ENCODE results near the gene TMEM40.

TMEM40 gene

DNA sequence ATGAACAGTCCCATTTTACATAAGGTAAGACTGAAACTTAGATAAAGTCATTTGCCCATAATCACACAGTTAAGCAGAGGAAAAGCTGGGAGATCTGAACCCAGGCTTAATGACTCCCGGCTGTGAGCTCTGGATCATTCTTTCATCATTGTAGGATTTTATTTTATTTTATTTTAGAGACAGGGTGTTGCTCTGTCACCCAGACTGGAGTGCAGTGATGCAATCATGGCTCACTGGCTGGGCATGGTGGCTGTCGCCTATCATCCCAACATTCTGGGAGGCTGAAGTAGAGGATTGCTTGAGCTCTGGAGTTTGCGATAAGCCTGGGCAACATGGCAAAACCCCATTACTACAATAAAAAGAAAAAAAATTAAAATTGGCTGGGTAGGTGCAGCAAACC lies 63.9 kb downstream of the TMEM40 start:
- H3K27me3 ChIP-seq (ENCODE audit: insufficient read depth, low read length), result no peaks in the 10 kb centered on the region
- no peaks in the 10 kb centered on the region for H3K9me3 ChIP-seq (ENCODE audit: insufficient read depth, low read depth, low read length)
- H3K9ac ChIP-seq (ENCODE audit: low read depth, low read length), result no peak overlapping the region
- 85% methylated on average over 2 of the region's 3 CpGs for whole genome bisulfite sequencing
- H3K36me3 ChIP-seq (ENCODE audit: insufficient read depth, low read length), result no peaks in the 10 kb centered on the region
- H3K4me3 ChIP-seq (ENCODE audit: low read length), result no peak overlapping the region
- H3K27ac ChIP-seq (ENCODE audit: low read depth, low read length), result no peak overlapping the region
- peaks cover 11% of the 10 kb centered on the region for H3K4me1 ChIP-seq (ENCODE audit: insufficient read depth, low read length)

DNA sequence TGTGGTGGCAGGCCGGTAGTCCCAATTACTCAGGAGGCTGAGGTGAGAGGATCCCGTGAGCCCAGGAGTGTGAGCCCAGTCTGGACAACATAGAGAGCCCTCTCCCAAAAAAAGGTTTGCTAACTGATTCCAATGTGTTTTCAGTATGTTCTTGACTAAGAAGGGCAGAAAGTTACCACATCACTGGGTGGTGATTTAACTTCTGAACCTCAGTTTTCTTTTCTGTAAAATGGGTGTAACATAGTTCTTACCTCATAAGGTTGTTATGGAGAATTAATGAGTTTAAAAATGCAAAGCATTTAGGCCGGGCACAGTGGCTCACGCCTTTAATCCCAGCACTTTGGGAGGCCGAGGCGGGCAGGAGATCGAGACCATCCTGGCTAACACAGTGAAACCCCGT lies 66.6 kb downstream of the TMEM40 start:
- Histone ChIP-seq H3K4me1 (ENCODE audit: insufficient read depth, low read length) (peaks cover 11% of the 10 kb centered on the region), H3K27me3 (ENCODE audit: insufficient read depth, low read length) (no peaks in the 10 kb centered on the region), H3K9me3 (ENCODE audit: insufficient read depth, low read depth, low read length) (no peaks in the 10 kb centered on the region), H3K36me3 (ENCODE audit: insufficient read depth, low read length) (no peaks in the 10 kb centered on the region), H3K9ac (ENCODE audit: low read depth, low read length) (no peak overlapping the region), H3K27ac (ENCODE audit: low read depth, low read length) (no peak overlapping the region), H3K4me3 (ENCODE audit: low read length) (no peak overlapping the region)
- 94% methylated on average over 8 of the region's 8 CpGs for WGBS

DNA sequence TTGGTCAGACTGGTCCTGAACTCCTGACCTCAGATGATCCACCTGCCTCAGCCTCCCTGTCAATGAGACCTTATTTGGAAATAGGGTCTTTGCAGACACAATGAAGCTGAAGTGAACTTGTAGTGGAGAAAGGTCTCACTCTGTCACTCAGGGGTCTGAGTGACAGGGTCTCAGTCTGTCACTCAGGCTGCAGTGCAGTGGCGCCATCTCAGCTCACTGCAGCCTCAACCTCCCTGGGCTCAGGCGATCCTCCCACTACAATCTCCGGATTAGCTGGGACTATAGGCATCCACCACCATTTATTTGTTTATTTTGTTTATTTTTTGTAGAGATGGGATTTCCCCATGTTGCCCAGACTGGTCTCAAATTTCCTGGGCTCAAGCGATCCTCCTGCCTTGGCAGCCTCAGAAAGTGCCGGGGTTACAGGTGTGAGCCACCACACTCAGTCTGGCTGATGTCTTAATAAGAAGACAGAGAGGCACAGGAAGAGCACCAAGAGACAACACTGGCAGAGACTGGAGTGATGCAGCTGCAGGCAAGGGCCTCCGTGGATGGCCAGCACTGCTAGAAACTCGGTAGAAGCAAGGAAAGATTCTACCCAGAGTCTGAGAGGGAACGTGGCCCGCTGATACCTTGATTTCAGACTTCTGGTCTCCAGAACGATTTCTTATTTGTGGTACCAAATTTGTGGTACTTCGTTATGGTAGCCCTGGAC lies 68.9 kb downstream of the TMEM40 start:
- Histone ChIP-seq H3K4me1 (ENCODE audit: insufficient read depth, low read length) (peaks cover 11% of the 10 kb centered on the region), H3K9me3 (ENCODE audit: insufficient read depth, low read depth, low read length) (no peaks in the 10 kb centered on the region), H3K4me3 (ENCODE audit: low read length) (no peak overlapping the region), H3K27me3 (ENCODE audit: insufficient read depth, low read length) (no peaks in the 10 kb centered on the region), H3K9ac (ENCODE audit: low read depth, low read length) (no peak overlapping the region), H3K36me3 (ENCODE audit: insufficient read depth, low read length) (no peaks in the 10 kb centered on the region), H3K27ac (ENCODE audit: low read depth, low read length) (no peak overlapping the region)
- 88% methylated on average over 10 of the region's 11 CpGs for WGBS

DNA sequence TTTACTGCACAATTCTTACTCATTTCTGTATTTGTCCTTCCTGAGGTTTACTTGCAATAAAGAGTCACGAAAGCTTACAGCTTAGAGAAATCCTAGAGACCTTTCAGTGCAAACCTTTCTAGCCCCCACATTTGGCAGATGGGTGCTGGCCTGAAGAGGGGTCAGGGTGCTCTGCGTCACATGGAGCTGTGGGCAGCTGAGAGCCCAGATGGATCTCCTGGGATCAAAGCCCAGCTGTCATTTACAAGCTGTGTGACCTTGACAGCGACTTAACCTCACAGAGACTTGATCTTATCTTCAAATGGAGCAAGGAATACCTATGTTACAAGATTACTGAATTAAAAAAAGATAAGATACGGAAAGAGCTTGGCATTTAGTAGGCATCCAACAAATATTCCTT lies 71.1 kb downstream of the TMEM40 start:
- H3K4me3 ChIP-seq (ENCODE audit: low read length), result no peak overlapping the region
- H3K27me3 ChIP-seq (ENCODE audit: insufficient read depth, low read length), result no peaks in the 10 kb centered on the region
- H3K36me3 ChIP-seq (ENCODE audit: insufficient read depth, low read length), result no peaks in the 10 kb centered on the region
- no peaks in the 10 kb centered on the region for H3K4me1 ChIP-seq (ENCODE audit: insufficient read depth, low read length)
- H3K9me3 ChIP-seq (ENCODE audit: insufficient read depth, low read depth, low read length), result no peaks in the 10 kb centered on the region
- no peak overlapping the region for H3K9ac ChIP-seq (ENCODE audit: low read depth, low read length)
- no peak overlapping the region for H3K27ac ChIP-seq (ENCODE audit: low read depth, low read length)
- 95% methylated on average over 4 of the region's 4 CpGs for WGBS

DNA sequence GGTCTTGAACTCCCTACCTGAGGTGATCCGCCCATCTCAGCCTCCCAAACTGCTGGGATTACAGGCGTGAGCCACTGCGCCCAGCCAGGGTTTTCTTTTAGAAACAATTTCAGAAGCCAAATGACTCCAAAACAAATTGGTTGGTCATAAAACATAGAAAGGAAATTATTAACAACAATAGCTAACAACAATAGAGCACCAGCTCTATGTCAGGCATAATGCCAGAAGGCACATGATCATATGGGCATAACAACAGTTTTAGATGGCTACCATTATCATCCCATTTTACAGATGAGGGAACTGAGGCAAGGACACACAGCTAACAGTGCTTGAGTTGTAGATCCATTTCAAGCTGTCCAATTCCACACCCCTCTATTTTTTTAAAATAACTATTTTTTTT lies 73.0 kb downstream of the TMEM40 start:
- Histone ChIP-seq H3K36me3 (ENCODE audit: insufficient read depth, low read length) (no peaks in the 10 kb centered on the region), H3K9me3 (ENCODE audit: insufficient read depth, low read depth, low read length) (no peaks in the 10 kb centered on the region), H3K4me1 (ENCODE audit: insufficient read depth, low read length) (no peaks in the 10 kb centered on the region), H3K27me3 (ENCODE audit: insufficient read depth, low read length) (no peaks in the 10 kb centered on the region), H3K9ac (ENCODE audit: low read depth, low read length) (no peak overlapping the region), H3K27ac (ENCODE audit: low read depth, low read length) (no peak overlapping the region), H3K4me3 (ENCODE audit: low read length) (no peak overlapping the region)
- 97% methylated on average over 3 of the region's 3 CpGs for WGBS

Measured in HUES64 (cell line).